Retinal pigment epithelial cell (primary cell): ENCODE measurements around the gene DAZAP1.

Experiments used
- DNase-seq: peaks from one replicate; pipeline ENCODE4 v3.0.0-alpha.2; 2010; ENCODE audit warnings: low read depth
- H3K4me3 ChIP-seq: 2 replicates; pipeline ENCODE4 v1.5.1; 2011; ENCODE audit warnings: mild to moderate bottlenecking, low read length, control low read depth, moderate library complexity
- TF ChIP-seq, protein P1 (sequence below): conservative IDR thresholded peaks from 2 replicates; pipeline ENCODE4 v1.5.1; 2011; ENCODE audit warnings: low read depth, low read length, control low read depth, inconsistent platforms

The DAZAP1 gene

GRCh38 chr19:1425902-1426301 is 18.5 kb downstream of the DAZAP1 start:
- DNase-seq = no peak
- TF ChIP-seq, protein P1, sequence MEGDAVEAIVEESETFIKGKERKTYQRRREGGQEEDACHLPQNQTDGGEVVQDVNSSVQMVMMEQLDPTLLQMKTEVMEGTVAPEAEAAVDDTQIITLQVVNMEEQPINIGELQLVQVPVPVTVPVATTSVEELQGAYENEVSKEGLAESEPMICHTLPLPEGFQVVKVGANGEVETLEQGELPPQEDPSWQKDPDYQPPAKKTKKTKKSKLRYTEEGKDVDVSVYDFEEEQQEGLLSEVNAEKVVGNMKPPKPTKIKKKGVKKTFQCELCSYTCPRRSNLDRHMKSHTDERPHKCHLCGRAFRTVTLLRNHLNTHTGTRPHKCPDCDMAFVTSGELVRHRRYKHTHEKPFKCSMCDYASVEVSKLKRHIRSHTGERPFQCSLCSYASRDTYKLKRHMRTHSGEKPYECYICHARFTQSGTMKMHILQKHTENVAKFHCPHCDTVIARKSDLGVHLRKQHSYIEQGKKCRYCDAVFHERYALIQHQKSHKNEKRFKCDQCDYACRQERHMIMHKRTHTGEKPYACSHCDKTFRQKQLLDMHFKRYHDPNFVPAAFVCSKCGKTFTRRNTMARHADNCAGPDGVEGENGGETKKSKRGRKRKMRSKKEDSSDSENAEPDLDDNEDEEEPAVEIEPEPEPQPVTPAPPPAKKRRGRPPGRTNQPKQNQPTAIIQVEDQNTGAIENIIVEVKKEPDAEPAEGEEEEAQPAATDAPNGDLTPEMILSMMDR = no peak
- H3K4me3 ChIP-seq = no peak overlapping the region

GRCh38 chr19:1426736-1427135 is 19.4 kb downstream of the DAZAP1 start:
- TF ChIP-seq, protein P1 = no peak

GRCh38 chr19:1427221-1427920 is 20.0 kb downstream of the DAZAP1 start:
- no peak for DNase-seq
- TF ChIP-seq, protein P1 = no peak
- no peak overlapping the region for H3K4me3 ChIP-seq

More at GRCh38 chr19:1426736-1427135, 19.4 kb downstream of the DAZAP1 start:
- DNase-seq = no peak
- H3K4me3 ChIP-seq = no peak overlapping the region

- H3K4me3 ChIP-seq = no peak overlapping the region
- no peak for DNase-seq
- TF ChIP-seq, protein P1 = no peak
Measured at GRCh38 chr19:1428738-1429391, 21.5 kb downstream of the DAZAP1 start.

DNA sequence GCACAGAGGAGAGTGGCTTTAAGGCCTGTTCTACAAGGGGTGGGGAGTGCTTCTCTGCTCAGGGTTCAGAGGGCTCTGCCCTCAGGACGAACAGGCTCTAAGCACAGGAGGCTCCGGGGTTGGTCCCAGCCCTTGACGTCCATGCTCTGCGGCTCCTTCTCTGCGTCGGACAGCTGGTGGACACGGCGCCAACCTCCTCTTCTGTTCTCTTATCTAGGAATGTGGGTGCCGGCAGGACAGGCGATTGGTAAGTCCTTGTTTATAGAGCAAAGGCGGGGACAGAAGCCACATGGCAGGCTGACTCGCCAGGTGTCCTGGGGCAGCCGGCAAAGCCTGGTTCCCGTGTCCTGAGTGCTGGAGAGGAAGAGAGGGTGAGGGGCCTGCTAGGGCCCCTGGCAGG is 22.4 kb downstream of the DAZAP1 start:
- DNase-seq = no peak
- no peak overlapping the region for H3K4me3 ChIP-seq
- TF ChIP-seq, protein P1 = no peak

- H3K4me3 ChIP-seq = no peak overlapping the region
- TF ChIP-seq, protein P1 = no peak
- no peak for DNase-seq
Measured at GRCh38 chr19:1430246-1430645, 22.9 kb downstream of the DAZAP1 start.
